Common myeloid progenitor, CD34-positive (primary cell): ENCODE data around the gene CNOT1.

Experiments used
- CTCF ChIA-PET: fragments of 350-600 bp; sonication (Branson Sonifier 250); formaldehyde crosslinking; loops from one replicate; lab custom pipeline; 2021; ENCODE audit warnings: antibody characterized with exemption; lab: Charles Lee
- POLR2A ChIA-PET: fragments of 350-600 bp; sonication (Branson Sonifier 250); formaldehyde crosslinking; loops from one replicate; lab custom pipeline; 2021; ENCODE audit warnings: antibody characterized with exemption; lab: Charles Lee
- DNase-seq, 3 donors: peaks; one replicate each; pipeline versions ENCODE4 v3.0.0 to v3.0.0-alpha.2; 2013
- H3K27ac ChIP-seq, 2 experiments: 1 replicate in 1 of 2; 2 replicates in 1 of 2; pipeline ENCODE4 v1.7.0; 2013; ENCODE audit warnings: inconsistent platforms in 2 of 2, low read length in 2 of 2, mild to moderate bottlenecking in 2 of 2, low read depth in 1 of 2, moderate library complexity in 1 of 2; ENCODE audit not compliant: severe bottlenecking in 2 of 2, insufficient read depth in 1 of 2, poor library complexity in 1 of 2
- H3K27me3 ChIP-seq, 5 experiments: replicated peaks in 2 of 5; 1 replicate in 3 of 5; 2 replicates in 2 of 5; pipeline versions ENCODE4 v1.6.1 to v1.7.0; 2013; ENCODE audit warnings: low read length in 4 of 5, mild to moderate bottlenecking in 2 of 5, moderate library complexity in 2 of 5, inconsistent platforms in 1 of 5; ENCODE audit not compliant: insufficient read depth in 5 of 5, control insufficient read depth in 4 of 5
- H3K36me3 ChIP-seq, 4 experiments: 1 replicate in 2 of 4; 2 replicates in 2 of 4; pipeline versions ENCODE4 v1.6.1 to v1.7.0; 2013; ENCODE audit warnings: low read length in 3 of 4, control low read depth in 1 of 4, mild to moderate bottlenecking in 1 of 4; ENCODE audit not compliant: control insufficient read depth in 4 of 4, insufficient read depth in 4 of 4
- H3K4me1 ChIP-seq, 4 experiments: 1 replicate in 3 of 4; 2 replicates in 1 of 4; pipeline versions ENCODE4 v1.6.1 to v1.7.1; 2013; ENCODE audit warnings: low read length in 3 of 4, mild to moderate bottlenecking in 3 of 4, control low read depth in 1 of 4, inconsistent platforms in 1 of 4, moderate library complexity in 1 of 4; ENCODE audit not compliant: control insufficient read depth in 4 of 4, insufficient read depth in 4 of 4; ENCODE audit errors: control extremely low read depth in 1 of 4
- H3K4me3 ChIP-seq, 7 experiments: 1 replicate in 4 of 7; 2 replicates in 3 of 7; pipeline versions ENCODE4 v1.5.1 to v1.7.0; 2013; ENCODE audit warnings: mild to moderate bottlenecking in 7 of 7, low read length in 6 of 7, moderate library complexity in 6 of 7, inconsistent platforms in 2 of 7, low read depth in 2 of 7, control low read depth in 1 of 7; ENCODE audit not compliant: insufficient read depth in 4 of 7, control insufficient read depth in 1 of 7; ENCODE audit errors: extremely low read depth in 1 of 7
- H3K9me3 ChIP-seq, 5 experiments: 1 replicate in 4 of 5; 2 replicates in 1 of 5; pipeline versions ENCODE4 v1.6.1 to v1.7.1; 2013; ENCODE audit warnings: low read length in 4 of 5, mild to moderate bottlenecking in 2 of 5, inconsistent platforms in 1 of 5, low read depth in 1 of 5, moderate library complexity in 1 of 5; ENCODE audit not compliant: control insufficient read depth in 4 of 5, insufficient read depth in 2 of 5; ENCODE audit errors: control extremely low read depth in 1 of 5
- WGBS: methylation state at CpG from one replicate; pipeline ENCODE4 v1.1.5; 2013; ENCODE audit not compliant: insufficient coverage; 5-methylcytosine and 5-hydroxymethylcytosine counted together

Gene CNOT1

DNA sequence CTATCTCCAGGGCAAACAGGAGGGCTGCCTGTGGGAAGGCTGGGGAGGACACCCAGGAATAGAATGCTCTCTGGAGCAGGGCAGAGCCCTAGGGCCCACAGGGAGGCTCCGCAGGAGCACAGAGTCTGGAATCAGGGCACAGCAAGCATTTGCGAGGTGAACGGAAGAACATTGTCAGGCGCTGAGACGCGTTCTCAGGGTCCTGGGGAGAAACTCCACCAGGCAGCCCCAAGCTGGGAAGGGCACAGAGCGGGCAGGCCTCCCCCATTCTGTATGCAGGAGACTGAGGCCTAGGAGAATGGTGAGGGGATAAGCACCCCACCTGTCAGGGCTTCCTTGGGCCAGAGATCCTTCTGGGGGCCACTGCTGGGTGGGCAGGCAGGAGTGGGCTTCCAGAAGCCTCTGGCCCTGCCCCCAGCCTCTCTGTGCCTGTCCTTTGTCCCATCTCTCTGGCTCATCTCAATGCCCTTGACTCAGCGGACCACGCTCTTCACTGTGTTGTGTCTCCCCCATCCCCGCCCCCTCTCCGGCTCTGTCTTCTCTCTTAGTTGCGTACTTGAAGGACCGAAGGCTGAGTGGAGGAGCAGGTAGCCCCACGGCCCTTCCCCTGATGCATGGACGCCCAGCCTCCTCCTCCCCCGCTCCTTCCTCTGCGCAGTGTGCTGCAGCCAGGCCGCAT is 119.4 kb downstream of the CNOT1 start:
- ChIA-PET POLR2A (no interaction called here), CTCF (interaction anchor here (1.0 to 2.6 kb wide), 6 partner anchors 8 to 155 kb away, joined by 3 to 12 read pairs (median 6); partner anchors contain the start of gene NDRG4)
- no peaks in the 10 kb centered on the region for H3K9me3 ChIP-seq
- H3K27me3 ChIP-seq: no peaks in the 10 kb centered on the region
- H3K27ac ChIP-seq: no peak overlapping the region
- no peak for DNase-seq
- H3K4me1 ChIP-seq: peaks cover 0 to 18% (median 14%) of the 10 kb centered on the region in 4 experiments
- H3K36me3 ChIP-seq: no peaks in the 10 kb centered on the region
- WGBS: 97% methylated on average over 16 of the region's 18 CpGs
- H3K4me3 ChIP-seq: no peak overlapping the region

DNA sequence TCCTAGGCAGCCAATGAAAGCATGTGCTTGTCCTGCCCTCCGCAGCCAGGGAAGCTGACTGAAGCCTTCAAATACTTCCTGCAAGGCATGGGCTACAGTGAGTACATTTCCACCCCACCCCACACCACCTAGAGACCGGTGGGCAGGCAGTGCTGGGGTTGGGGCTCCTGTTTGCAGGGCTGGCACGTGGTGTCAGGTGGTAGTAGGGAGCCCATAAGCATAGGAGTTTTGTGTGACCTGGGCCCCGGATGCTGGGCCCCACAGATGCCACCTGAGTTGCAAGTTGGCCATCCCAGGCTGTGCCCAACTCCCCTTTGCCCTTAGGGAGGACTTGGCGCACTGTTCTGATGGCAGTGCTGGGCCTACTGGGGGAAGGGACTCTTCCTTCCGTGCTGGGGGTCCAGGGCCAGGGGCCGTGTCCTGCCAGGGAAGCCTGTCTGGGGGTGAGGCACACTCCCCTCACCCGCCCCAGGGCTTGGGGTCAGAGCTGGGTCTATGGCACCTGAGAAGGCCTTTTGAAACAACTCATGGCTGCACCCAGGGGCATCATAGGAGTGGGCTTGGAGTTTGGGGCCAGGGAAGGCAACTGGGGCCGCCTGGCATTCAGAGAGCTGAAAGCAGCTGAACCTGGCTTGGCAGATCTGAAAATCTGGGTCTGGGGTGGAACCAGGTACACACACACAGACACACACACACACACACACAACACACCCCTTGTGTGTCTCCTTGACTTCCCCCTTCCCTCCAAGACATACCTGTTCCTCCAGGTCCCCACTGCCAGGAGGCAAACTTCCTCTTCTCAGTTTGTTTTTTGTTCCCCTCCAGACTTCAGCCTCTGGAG is 120.2 kb downstream of the CNOT1 start:
- H3K36me3 ChIP-seq: no peaks in the 10 kb centered on the region
- POLR2A ChIA-PET: no interaction called here

DNA sequence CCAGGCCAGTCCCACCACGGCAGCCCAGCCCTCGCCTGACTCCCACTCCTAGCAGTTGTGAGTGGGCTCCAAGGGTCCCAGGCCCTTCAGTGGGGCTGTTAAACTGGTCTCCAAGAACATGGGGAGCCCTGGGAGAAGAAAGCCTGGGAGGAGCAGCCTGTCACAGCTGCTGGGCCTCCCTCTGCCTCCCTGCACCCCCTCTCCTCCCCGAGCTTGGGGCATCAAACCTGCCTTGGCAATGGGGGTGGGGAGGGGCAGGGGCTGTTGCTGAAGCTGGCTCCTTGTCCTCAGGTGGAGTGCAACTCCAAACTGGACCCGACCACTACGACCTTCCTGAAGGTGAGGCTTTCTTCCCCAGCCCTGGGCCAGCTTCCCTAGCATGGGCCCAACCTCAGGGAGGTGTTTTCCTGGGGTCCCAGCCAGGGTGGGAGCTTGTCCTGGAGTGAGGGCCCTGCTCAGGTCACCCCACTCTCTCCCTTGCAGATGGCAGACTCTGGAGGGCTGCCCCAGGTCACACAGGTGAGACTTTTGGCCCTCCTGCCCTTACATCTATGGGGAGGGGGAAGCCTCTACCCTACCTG is 120.9 kb downstream of the CNOT1 start:
- ChIA-PET CTCF (interaction anchor here (0.8 to 2.6 kb wide), 5 partner anchors 9 to 172 kb away, joined by 3 to 12 read pairs (median 3); partner anchors contain the start of gene NDRG4), POLR2A (no interaction called here)
- Histone ChIP-seq H3K27ac (no peak overlapping the region), H3K9me3 (no peaks in the 10 kb centered on the region), H3K4me3 (no peak overlapping the region), H3K4me1 (peaks cover 0 to 8% (median 3%) of the 10 kb centered on the region in 4 experiments), H3K36me3 (no peaks in the 10 kb centered on the region), H3K27me3 (peaks cover 0 to 6% (median 0%) of the 10 kb centered on the region in 5 experiments)
- no peak for DNase-seq
- 96% methylated on average over 4 of the region's 5 CpGs for WGBS

More for the DNA sequence above, 120.2 kb downstream of the CNOT1 start:
- H3K27ac ChIP-seq: no peak overlapping the region
- no peak for DNase-seq
- no peaks in the 10 kb centered on the region for H3K9me3 ChIP-seq
- H3K4me3 ChIP-seq: no peak overlapping the region
- WGBS: 92% methylated on average over 4 of the region's 9 CpGs
- peaks cover 0 to 12% (median 6%) of the 10 kb centered on the region in 4 experiments for H3K4me1 ChIP-seq
- CTCF ChIA-PET: interaction anchor here (1.1 to 2.6 kb wide), 5 partner anchors 9 to 82 kb away, joined by 3 to 12 read pairs (median 8); partner anchors contain the start of gene NDRG4
- no peaks in the 10 kb centered on the region for H3K27me3 ChIP-seq

DNA sequence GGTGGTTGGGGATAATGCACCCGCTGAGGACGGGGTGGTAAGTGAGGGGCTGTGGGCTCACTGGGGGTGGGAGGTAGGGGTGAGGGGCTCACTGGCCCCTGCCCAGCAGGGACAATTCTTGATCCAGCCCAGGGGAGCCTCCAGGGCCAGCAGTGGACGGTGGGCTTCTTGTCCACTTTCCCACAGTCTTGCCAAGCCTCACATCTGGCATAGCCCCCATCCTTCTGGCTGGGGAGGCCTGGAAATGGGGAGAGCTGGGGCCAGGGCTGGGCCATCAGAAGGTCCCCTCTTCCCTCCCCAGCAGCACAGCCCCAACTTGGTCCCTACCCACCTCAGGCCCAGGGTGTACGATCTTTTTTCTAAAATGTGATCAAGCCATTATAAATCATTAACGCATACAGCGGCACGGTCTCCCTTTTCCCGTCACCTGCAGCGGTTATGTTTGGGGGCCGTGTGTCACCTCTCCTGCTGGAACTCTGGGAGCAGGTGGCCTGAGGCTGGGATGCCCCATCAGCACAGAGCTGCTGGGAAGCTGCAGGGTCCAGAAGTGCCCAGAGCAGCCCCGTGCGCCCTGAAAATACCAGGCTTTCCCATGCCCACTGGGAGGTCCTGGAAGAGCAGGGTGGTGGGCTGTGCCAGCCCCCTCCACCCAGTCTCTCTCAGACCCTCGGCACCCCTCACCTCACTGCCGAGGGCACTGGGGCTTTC is 121.5 kb downstream of the CNOT1 start:
- Histone ChIP-seq H3K27ac (no peak overlapping the region), H3K4me3 (no peak overlapping the region), H3K27me3 (peaks cover 0 to 12% (median 0%) of the 10 kb centered on the region in 5 experiments), H3K4me1 (peaks cover 0 to 8% (median 3%) of the 10 kb centered on the region in 4 experiments), H3K36me3 (no peaks in the 10 kb centered on the region), H3K9me3 (no peaks in the 10 kb centered on the region)
- no peak for DNase-seq
- 92% methylated on average over 9 of the region's 14 CpGs for WGBS
- CTCF ChIA-PET: interaction anchor here (0.8 to 2.6 kb wide), 4 partner anchors 9 to 172 kb away, joined by 3 to 12 read pairs (median 7); partner anchors contain the start of gene NDRG4
- POLR2A ChIA-PET: no interaction called here

DNA sequence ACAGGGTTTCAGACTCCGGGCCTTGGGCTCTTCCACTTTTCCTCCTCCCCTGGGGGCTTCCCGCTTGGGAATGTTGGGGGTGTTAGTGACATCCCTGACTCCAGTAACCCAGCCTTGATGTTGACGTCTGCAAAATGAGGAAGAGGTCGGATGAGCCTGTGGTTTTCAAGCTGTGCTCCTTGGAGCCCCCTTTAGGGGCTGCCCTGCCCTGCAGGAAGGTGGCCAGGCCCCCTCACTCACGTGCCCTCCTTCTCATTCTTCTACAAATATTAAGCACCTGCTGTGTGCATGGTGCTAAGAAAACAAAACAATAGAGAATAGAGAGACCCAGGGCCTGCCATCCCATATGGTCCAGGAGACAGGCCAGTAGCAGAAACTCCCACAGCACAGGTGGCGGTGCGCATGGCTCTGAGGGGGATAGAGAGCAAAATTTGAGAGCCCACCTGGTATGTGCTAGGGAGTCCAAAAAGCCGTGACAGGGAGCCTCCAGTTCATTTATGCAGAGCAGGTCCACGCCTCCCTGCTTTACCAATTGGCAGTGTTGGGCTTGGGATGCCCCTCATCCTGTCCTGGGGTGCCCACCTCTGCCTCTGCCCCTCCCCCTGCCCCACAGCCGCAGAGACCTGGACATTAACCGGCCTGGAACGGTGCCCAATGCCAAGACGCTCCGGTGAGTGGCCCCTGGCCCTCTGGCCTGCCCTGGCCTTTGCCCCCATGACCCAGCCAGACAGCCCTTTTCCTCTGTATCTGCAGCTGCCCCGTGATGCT is 122.2 kb downstream of the CNOT1 start:
- Histone ChIP-seq H3K4me1 (peaks cover 0 to 8% (median 3%) of the 10 kb centered on the region in 4 experiments), H3K4me3 (no peak overlapping the region), H3K9me3 (no peaks in the 10 kb centered on the region), H3K27ac (no peak overlapping the region), H3K36me3 (no peaks in the 10 kb centered on the region), H3K27me3 (peaks cover 0 to 19% (median 2%) of the 10 kb centered on the region in 5 experiments)
- POLR2A ChIA-PET: no interaction called here
- WGBS: 92% methylated on average over 2 of the region's 15 CpGs
- DNase-seq: peak; percentile 43 to 79 (median 73)
- CTCF ChIA-PET: interaction anchor here (1.4 to 1.6 kb wide), 2 partner anchors 12 to 168 kb away, joined by 3 to 5 read pairs; no protein-coding TSS in a partner anchor
